ENCODE results near the gene TMOD1. TPM values are rescaled to one million over a fixed set of nuclear protein-coding genes. Genes with fewer than 3 reads are reported as not detected.

TMOD1 gene
- total and polyA plus RNA-seq, 4 donors: 9.2 to 20.0 (median 14.1) TPM

DNA sequence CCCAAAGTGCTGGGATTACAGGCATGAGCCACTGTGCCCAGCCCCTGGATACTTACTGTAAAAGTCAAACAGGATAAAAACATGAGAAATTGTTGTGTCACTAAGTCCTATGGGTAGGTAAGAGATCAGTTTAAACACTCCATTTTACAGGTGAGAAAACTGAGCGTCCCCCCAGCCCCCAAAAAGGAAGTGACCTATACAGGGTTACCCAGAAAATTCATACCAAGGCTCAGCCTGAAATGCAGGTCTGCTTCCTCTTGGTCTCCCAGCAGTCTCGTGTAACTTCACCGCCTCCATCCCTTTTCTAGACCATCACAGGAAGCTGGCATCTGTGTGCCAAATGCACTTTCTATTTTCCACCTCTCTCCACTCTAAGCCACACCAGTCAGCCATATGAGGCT is 57.2 kb downstream of the TMOD1 start:
- Histone ChIP-seq H3K4me1 (ENCODE audit: control insufficient read depth in 4 of 4, insufficient read depth in 4 of 4, low read length in 3 of 4) (peaks cover 10 to 23% (median 16%) of the 10 kb centered on the region in 4 donors), H3K27ac (ENCODE audit: low read depth in 1 of 2, low read length in 2 of 2) (peak overlapping the region; percentile 93 to 98), H3K27me3 (ENCODE audit: control insufficient read depth in 4 of 4, insufficient read depth in 4 of 4, low read length in 3 of 4) (no peaks in the 10 kb centered on the region), H3K36me3 (ENCODE audit: control insufficient read depth in 4 of 4, insufficient read depth in 3 of 4, low read depth in 1 of 4, low read length in 3 of 4) (no peaks in the 10 kb centered on the region), H3K4me3 (ENCODE audit: low read depth in 1 of 3, low read length in 3 of 3) (no peak overlapping the region), H3K9ac (ENCODE audit: low read depth in 1 of 2, low read length in 2 of 2) (no peak overlapping the region), H3K9me3 (ENCODE audit: control insufficient read depth in 4 of 4, low read length in 3 of 4) (no peaks in the 10 kb centered on the region)
- no peak for TF ChIP-seq NR2F2 (IDR thresholded peaks at IDR 0.05)
- TF ChIP-seq TAF1 (conservative IDR thresholded peaks at IDR 0.05): no peak
- no peak for TF ChIP-seq FOXA1 (IDR thresholded peaks at IDR 0.05)
- TF ChIP-seq YY1 (IDR thresholded peaks at IDR 0.05): no peak
- TF ChIP-seq RAD21 (IDR thresholded peaks at IDR 0.05): no peak
- no peak for TF ChIP-seq SP1 (IDR thresholded peaks at IDR 0.05)
- TF ChIP-seq, protein P1, sequence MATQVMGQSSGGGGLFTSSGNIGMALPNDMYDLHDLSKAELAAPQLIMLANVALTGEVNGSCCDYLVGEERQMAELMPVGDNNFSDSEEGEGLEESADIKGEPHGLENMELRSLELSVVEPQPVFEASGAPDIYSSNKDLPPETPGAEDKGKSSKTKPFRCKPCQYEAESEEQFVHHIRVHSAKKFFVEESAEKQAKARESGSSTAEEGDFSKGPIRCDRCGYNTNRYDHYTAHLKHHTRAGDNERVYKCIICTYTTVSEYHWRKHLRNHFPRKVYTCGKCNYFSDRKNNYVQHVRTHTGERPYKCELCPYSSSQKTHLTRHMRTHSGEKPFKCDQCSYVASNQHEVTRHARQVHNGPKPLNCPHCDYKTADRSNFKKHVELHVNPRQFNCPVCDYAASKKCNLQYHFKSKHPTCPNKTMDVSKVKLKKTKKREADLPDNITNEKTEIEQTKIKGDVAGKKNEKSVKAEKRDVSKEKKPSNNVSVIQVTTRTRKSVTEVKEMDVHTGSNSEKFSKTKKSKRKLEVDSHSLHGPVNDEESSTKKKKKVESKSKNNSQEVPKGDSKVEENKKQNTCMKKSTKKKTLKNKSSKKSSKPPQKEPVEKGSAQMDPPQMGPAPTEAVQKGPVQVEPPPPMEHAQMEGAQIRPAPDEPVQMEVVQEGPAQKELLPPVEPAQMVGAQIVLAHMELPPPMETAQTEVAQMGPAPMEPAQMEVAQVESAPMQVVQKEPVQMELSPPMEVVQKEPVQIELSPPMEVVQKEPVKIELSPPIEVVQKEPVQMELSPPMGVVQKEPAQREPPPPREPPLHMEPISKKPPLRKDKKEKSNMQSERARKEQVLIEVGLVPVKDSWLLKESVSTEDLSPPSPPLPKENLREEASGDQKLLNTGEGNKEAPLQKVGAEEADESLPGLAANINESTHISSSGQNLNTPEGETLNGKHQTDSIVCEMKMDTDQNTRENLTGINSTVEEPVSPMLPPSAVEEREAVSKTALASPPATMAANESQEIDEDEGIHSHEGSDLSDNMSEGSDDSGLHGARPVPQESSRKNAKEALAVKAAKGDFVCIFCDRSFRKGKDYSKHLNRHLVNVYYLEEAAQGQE (IDR thresholded peaks at IDR 0.05): no peak
- TF ChIP-seq GABPA (IDR thresholded peaks at IDR 0.05 in 1 of 2, conservative IDR thresholded peaks at IDR 0.05 in 1 of 2): no peak
- TF ChIP-seq, protein P2, sequence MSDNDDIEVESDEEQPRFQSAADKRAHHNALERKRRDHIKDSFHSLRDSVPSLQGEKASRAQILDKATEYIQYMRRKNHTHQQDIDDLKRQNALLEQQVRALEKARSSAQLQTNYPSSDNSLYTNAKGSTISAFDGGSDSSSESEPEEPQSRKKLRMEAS (IDR thresholded peaks at IDR 0.05): no peak
- no peak for TF ChIP-seq HNF4G (IDR thresholded peaks at IDR 0.05)
- TF ChIP-seq, protein P3, sequence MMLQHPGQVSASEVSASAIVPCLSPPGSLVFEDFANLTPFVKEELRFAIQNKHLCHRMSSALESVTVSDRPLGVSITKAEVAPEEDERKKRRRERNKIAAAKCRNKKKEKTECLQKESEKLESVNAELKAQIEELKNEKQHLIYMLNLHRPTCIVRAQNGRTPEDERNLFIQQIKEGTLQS (IDR thresholded peaks at IDR 0.05): no peak
- TF ChIP-seq JUND (IDR thresholded peaks at IDR 0.05): no peak
- TF ChIP-seq EGR1 (IDR thresholded peaks at IDR 0.05; ENCODE audit: low read depth in 2 of 2): no peak
- WGBS: 58% methylated on average over 3 of the region's 3 CpGs
- DNase-seq (ENCODE audit: low spot score): no peak

DNA sequence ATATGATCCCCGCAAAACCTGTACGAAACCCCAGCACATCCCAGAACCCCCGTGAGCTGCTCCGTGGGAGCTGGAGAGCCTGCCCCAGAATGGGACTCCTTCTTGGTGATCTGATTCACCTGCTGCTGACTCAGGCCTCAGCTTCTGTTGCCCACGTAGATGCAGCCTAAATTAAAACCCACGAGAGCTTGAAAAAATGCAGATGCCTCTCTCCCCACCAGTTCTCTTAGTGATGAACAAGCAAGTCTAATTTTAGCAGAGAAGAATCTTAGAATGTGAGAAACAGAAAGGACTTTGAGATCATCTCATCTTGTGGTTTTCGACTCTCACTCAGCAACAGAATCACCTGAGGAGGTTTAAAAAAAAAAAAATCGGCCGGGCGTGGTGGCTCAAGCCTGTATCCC is 57.6 kb downstream of the TMOD1 start:
- H3K36me3 ChIP-seq (ENCODE audit: control insufficient read depth in 4 of 4, insufficient read depth in 3 of 4, low read depth in 1 of 4, low read length in 3 of 4): no peaks in the 10 kb centered on the region
- peaks cover 10 to 23% (median 16%) of the 10 kb centered on the region in 4 donors for H3K4me1 ChIP-seq (ENCODE audit: control insufficient read depth in 4 of 4, insufficient read depth in 4 of 4, low read length in 3 of 4)
- no peak overlapping the region for H3K27ac ChIP-seq (ENCODE audit: low read depth in 1 of 2, low read length in 2 of 2)
- H3K9me3 ChIP-seq (ENCODE audit: control insufficient read depth in 4 of 4, low read length in 3 of 4): no peaks in the 10 kb centered on the region
- 86% methylated on average over 10 of the region's 10 CpGs for WGBS
- no peak overlapping the region for H3K9ac ChIP-seq (ENCODE audit: low read depth in 1 of 2, low read length in 2 of 2)
- TF ChIP-seq, protein P2 (IDR thresholded peaks at IDR 0.05): no peak
- TF ChIP-seq EGR1 (IDR thresholded peaks at IDR 0.05; ENCODE audit: low read depth in 2 of 2) (no peak), HNF4G (IDR thresholded peaks at IDR 0.05) (no peak), TAF1 (conservative IDR thresholded peaks at IDR 0.05) (no peak), HNF4A (conservative IDR thresholded peaks at IDR 0.05) (no peak), NR2F2 (IDR thresholded peaks at IDR 0.05) (no peak)
- TF ChIP-seq, protein P4, sequence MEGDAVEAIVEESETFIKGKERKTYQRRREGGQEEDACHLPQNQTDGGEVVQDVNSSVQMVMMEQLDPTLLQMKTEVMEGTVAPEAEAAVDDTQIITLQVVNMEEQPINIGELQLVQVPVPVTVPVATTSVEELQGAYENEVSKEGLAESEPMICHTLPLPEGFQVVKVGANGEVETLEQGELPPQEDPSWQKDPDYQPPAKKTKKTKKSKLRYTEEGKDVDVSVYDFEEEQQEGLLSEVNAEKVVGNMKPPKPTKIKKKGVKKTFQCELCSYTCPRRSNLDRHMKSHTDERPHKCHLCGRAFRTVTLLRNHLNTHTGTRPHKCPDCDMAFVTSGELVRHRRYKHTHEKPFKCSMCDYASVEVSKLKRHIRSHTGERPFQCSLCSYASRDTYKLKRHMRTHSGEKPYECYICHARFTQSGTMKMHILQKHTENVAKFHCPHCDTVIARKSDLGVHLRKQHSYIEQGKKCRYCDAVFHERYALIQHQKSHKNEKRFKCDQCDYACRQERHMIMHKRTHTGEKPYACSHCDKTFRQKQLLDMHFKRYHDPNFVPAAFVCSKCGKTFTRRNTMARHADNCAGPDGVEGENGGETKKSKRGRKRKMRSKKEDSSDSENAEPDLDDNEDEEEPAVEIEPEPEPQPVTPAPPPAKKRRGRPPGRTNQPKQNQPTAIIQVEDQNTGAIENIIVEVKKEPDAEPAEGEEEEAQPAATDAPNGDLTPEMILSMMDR (IDR thresholded peaks at IDR 0.05; ENCODE audit: low read depth, low read length, missing input control): no peak
- TF ChIP-seq, protein P1 (IDR thresholded peaks at IDR 0.05): no peak
- no peak overlapping the region for H3K4me3 ChIP-seq (ENCODE audit: low read depth in 1 of 3, low read length in 3 of 3)
- no peak for DNase-seq (ENCODE audit: low spot score)
- no peaks in the 10 kb centered on the region for H3K27me3 ChIP-seq (ENCODE audit: control insufficient read depth in 4 of 4, insufficient read depth in 4 of 4, low read length in 3 of 4)
